Lower lobe of right lung (tissue), 2 donors: ENCODE measurements around the gene DSG3. TPM values are rescaled to one million over a fixed set of nuclear protein-coding genes. Genes with fewer than 3 reads are reported as not detected.

ENCODE experiments used
- ATAC-seq, 2 donors: fragments of 200-7000 bp; cut with Tn5 transposase; one replicate each; pipeline ENCODE4 v1.9.1; 2020 to 2022; ENCODE audit warnings: mild to moderate bottlenecking in 2 of 2, moderate library complexity in 2 of 2
- DNase-seq: peaks from one replicate; pipeline ENCODE4 v3.0.0-alpha.2; 2020
- H3K27ac ChIP-seq: fragments of 200-600 bp; one replicate; pipeline ENCODE4 v1.8.0; 2022
- H3K27me3 ChIP-seq: fragments of 200-600 bp; one replicate; pipeline ENCODE4 v1.8.0; 2022; ENCODE audit warnings: low read depth
- H3K36me3 ChIP-seq: fragments of 200-600 bp; one replicate; pipeline ENCODE4 v1.8.0; 2022; ENCODE audit warnings: mild to moderate bottlenecking
- H3K4me1 ChIP-seq: fragments of 200-600 bp; one replicate; pipeline ENCODE4 v1.8.0; 2022
- H3K4me3 ChIP-seq: fragments of 200-600 bp; one replicate; pipeline ENCODE4 v1.8.0; 2022; ENCODE audit warnings: mild to moderate bottlenecking
- H3K9me3 ChIP-seq: fragments of 200-600 bp; one replicate; pipeline ENCODE4 v1.8.0; 2022
- intact Hi-C: fragments of 100-400 bp; cut with DNase I; formaldehyde crosslinking; loops from one replicate; pipeline ENCODE4 v1.11.0; 2022
- total RNA-seq: library from RNA; stranded (reverse); fragmentation: NEBNext Ultra II Directional; extraction: Animal tissue kit (Norgen Biotek cat#: 25700); gene quantifications from one replicate; pipeline ENCODE4 v1.2.1, GENCODE V29; 2021
- TF ChIP-seq, protein P1 (sequence below): fragments of 200-600 bp; IDR thresholded peaks from one replicate; pipeline ENCODE4 v1.8.0; 2022; ENCODE audit warnings: antibody characterized with exemption, mild to moderate bottlenecking
- donor health status: DM: no; HTN: yes; CAD: no; lungs with severe emphysema.

Gene DSG3
- total RNA-seq, 1 donor from 2014 or later, result not detected

- TF ChIP-seq, protein P1, sequence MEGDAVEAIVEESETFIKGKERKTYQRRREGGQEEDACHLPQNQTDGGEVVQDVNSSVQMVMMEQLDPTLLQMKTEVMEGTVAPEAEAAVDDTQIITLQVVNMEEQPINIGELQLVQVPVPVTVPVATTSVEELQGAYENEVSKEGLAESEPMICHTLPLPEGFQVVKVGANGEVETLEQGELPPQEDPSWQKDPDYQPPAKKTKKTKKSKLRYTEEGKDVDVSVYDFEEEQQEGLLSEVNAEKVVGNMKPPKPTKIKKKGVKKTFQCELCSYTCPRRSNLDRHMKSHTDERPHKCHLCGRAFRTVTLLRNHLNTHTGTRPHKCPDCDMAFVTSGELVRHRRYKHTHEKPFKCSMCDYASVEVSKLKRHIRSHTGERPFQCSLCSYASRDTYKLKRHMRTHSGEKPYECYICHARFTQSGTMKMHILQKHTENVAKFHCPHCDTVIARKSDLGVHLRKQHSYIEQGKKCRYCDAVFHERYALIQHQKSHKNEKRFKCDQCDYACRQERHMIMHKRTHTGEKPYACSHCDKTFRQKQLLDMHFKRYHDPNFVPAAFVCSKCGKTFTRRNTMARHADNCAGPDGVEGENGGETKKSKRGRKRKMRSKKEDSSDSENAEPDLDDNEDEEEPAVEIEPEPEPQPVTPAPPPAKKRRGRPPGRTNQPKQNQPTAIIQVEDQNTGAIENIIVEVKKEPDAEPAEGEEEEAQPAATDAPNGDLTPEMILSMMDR, result no peak
- peak in 1 of 2 donors; percentile 31 for ATAC-seq
Observed at GRCh38 chr18:31402026-31402373, 45.5 kb upstream of the DSG3 start.

DNA sequence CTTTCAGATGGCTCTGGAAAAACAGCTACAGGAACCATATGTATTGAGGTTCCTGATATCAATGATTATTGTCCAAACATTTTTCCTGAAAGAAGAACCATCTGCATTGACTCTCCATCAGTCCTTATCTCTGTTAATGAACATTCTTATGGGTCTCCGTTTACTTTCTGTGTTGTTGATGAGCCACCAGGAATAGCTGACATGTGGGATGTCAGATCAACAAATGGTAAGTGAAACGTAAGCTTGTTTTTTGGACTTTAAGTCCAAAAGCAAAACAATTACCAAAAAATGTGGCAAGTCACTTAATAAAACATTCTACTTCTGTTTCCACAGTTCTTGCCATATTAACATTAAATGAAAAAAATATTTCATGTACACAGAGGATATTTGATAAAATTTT lies 44.1 kb upstream of the DSG3 start:
- H3K27me3 ChIP-seq, result no peaks in the 10 kb centered on the region
- intact Hi-C loops, result no loop called here
- DNase-seq (no peak), ATAC-seq (no peak)
- no peaks in the 10 kb centered on the region for H3K36me3 ChIP-seq
- TF ChIP-seq, protein P1, result no peak
- no peak overlapping the region for H3K27ac ChIP-seq
- no peaks in the 10 kb centered on the region for H3K4me1 ChIP-seq
- no peak overlapping the region for H3K4me3 ChIP-seq
- H3K9me3 ChIP-seq, result no peaks in the 10 kb centered on the region

More at GRCh38 chr18:31402026-31402373, 45.5 kb upstream of the DSG3 start:
- Histone ChIP-seq H3K4me1 (peaks cover 4% of the 10 kb centered on the region), H3K4me3 (no peak overlapping the region), H3K27me3 (no peaks in the 10 kb centered on the region), H3K36me3 (no peaks in the 10 kb centered on the region), H3K27ac (no peak overlapping the region), H3K9me3 (no peaks in the 10 kb centered on the region)
- intact Hi-C loops, result no loop called here
- DNase-seq, result no peak

- ATAC-seq (no peak), DNase-seq (no peak)
- no peak overlapping the region for H3K4me3 ChIP-seq
- H3K36me3 ChIP-seq, result no peaks in the 10 kb centered on the region
- H3K4me1 ChIP-seq, result no peaks in the 10 kb centered on the region
- TF ChIP-seq, protein P1, result no peak
- H3K9me3 ChIP-seq, result no peaks in the 10 kb centered on the region
- H3K27ac ChIP-seq, result no peak overlapping the region
- no peaks in the 10 kb centered on the region for H3K27me3 ChIP-seq
- intact Hi-C loops, result no loop called here
Observed at GRCh38 chr18:31407649-31408048, 39.9 kb upstream of the DSG3 start.

GRCh38 chr18:31409276-31409675 lies 38.3 kb upstream of the DSG3 start:
- TF ChIP-seq, protein P1, result no peak
- Histone ChIP-seq H3K36me3 (no peaks in the 10 kb centered on the region), H3K4me3 (no peak overlapping the region), H3K4me1 (no peaks in the 10 kb centered on the region), H3K27ac (no peak overlapping the region), H3K9me3 (no peaks in the 10 kb centered on the region), H3K27me3 (no peaks in the 10 kb centered on the region)
- DNase-seq, result no peak
- intact Hi-C loops, result no loop called here
- no peak for ATAC-seq

- TF ChIP-seq, protein P1, result no peak
- no peaks in the 10 kb centered on the region for H3K27me3 ChIP-seq
- H3K36me3 ChIP-seq, result no peaks in the 10 kb centered on the region
- no peak overlapping the region for H3K4me3 ChIP-seq
- H3K27ac ChIP-seq, result no peak overlapping the region
- no peaks in the 10 kb centered on the region for H3K9me3 ChIP-seq
- DNase-seq (no peak), ATAC-seq (no peak)
- no peaks in the 10 kb centered on the region for H3K4me1 ChIP-seq
- intact Hi-C loops, result no loop called here
Observed at GRCh38 chr18:31410716-31411483, 36.6 kb upstream of the DSG3 start.
